Ascending aorta (tissue), 2 donors: Measurements from ENCODE around the gene SLC27A2. TPM values are rescaled to one million over a fixed set of nuclear protein-coding genes. Genes with fewer than 3 reads are reported as not detected.

Source experiments
- DNase-seq, 2 donors: peaks; one replicate each; pipeline ENCODE4 v3.0.0-alpha.2; 2019; ENCODE audit warnings: low spot score in 2 of 2
- H3K27ac ChIP-seq, 2 donors: fragments of 200-600 bp; sonication (generic); one replicate each; pipeline ENCODE4 v1.5.1; 2016 to 2017; ENCODE audit warnings: mild to moderate bottlenecking in 1 of 2
- H3K27me3 ChIP-seq: fragments of 200-600 bp; sonication (generic); one replicate; pipeline ENCODE4 v1.5.1; 2017
- H3K36me3 ChIP-seq, 2 donors: fragments of 200-600 bp; sonication (generic); one replicate each; pipeline ENCODE4 v1.5.1; 2016
- H3K4me1 ChIP-seq, 2 donors: fragments of 200-600 bp; sonication (generic); one replicate each; pipeline ENCODE4 v1.5.1; 2016 to 2017; ENCODE audit warnings: mild to moderate bottlenecking in 1 of 2
- H3K4me3 ChIP-seq, 2 donors: fragments of 200-600 bp; sonication (generic); one replicate each; pipeline ENCODE4 v1.5.1; 2016 to 2017; ENCODE audit warnings: mild to moderate bottlenecking in 1 of 2
- H3K9me3 ChIP-seq, 2 donors: fragments of 200-600 bp; sonication (generic); one replicate each; pipeline ENCODE4 v1.5.1; 2016
- CTCF ChIP-seq, 3 experiments: fragments of 200-600 bp in 2 of 3; fragments of 450-650 bp in 1 of 3; sonication (generic) in 2 of 3; IDR thresholded peaks; one replicate each; pipeline ENCODE4 v1.5.1; 2016 to 2019; ENCODE audit warnings: antibody characterized with exemption in 3 of 3, mild to moderate bottlenecking in 1 of 3, moderate library complexity in 1 of 3
- intact Hi-C: fragments of 100-400 bp; cut with DNase I; formaldehyde crosslinking; loops from one replicate; pipeline ENCODE4 v1.15.1; 2023
- total RNA-seq: library from RNA; depleted of rRNA; stranded (reverse); fragments of >200 nt; gene quantifications from one replicate; pipeline ENCODE4 v1.1.0, GENCODE V29; 2016

Gene SLC27A2
- total RNA-seq, 1 donor from 2014 or later, result not detected

GRCh38 chr15:50176869-50177268, 5.1 kb upstream of the SLC27A2 start:
- no peak overlapping the region for H3K27ac ChIP-seq
- no peaks in the 10 kb centered on the region for H3K27me3 ChIP-seq
- no peak for DNase-seq
- H3K4me3 ChIP-seq, result no peak overlapping the region
- H3K36me3 ChIP-seq, result no peaks in the 10 kb centered on the region
- no peaks in the 10 kb centered on the region for H3K4me1 ChIP-seq
- no peak for TF ChIP-seq CTCF (IDR thresholded peaks at IDR 0.05)
- no peaks in the 10 kb centered on the region for H3K9me3 ChIP-seq
- intact Hi-C loops, result no loop called here

GRCh38 chr15:50180091-50180490, 1.9 kb upstream of the SLC27A2 start:
- intact Hi-C loops, result no loop called here
- H3K27ac ChIP-seq, result no peak overlapping the region
- H3K27me3 ChIP-seq, result no peaks in the 10 kb centered on the region
- H3K4me3 ChIP-seq, result no peak overlapping the region
- no peaks in the 10 kb centered on the region for H3K9me3 ChIP-seq
- H3K36me3 ChIP-seq, result no peaks in the 10 kb centered on the region
- no peak for DNase-seq
- peaks cover 2 to 3% of the 10 kb centered on the region in 2 donors for H3K4me1 ChIP-seq
- no peak for TF ChIP-seq CTCF (IDR thresholded peaks at IDR 0.05)

GRCh38 chr15:50180582-50180981, 1.4 kb upstream of the SLC27A2 start:
- DNase-seq, result no peak
- Histone ChIP-seq H3K4me3 (no peak overlapping the region), H3K36me3 (no peaks in the 10 kb centered on the region), H3K9me3 (no peaks in the 10 kb centered on the region), H3K27ac (no peak overlapping the region), H3K4me1 (peaks cover 2 to 3% of the 10 kb centered on the region in 2 donors), H3K27me3 (no peaks in the 10 kb centered on the region)
- intact Hi-C loops, result no loop called here
- TF ChIP-seq CTCF (IDR thresholded peaks at IDR 0.05), result no peak

- DNase-seq, result no peak
- no peaks in the 10 kb centered on the region for H3K27me3 ChIP-seq
- H3K36me3 ChIP-seq, result no peaks in the 10 kb centered on the region
- no peak for TF ChIP-seq CTCF (IDR thresholded peaks at IDR 0.05)
- intact Hi-C loops, result no loop called here
- H3K4me3 ChIP-seq, result peak overlapping the region; percentile 49 to 65
- H3K27ac ChIP-seq, result no peak overlapping the region
- no peaks in the 10 kb centered on the region for H3K9me3 ChIP-seq
- H3K4me1 ChIP-seq, result peaks cover 2 to 3% of the 10 kb centered on the region in 2 donors
Measured at GRCh38 chr15:50181201-50181968, 611 bp upstream of the SLC27A2 start.

GRCh38 chr15:50182219-50183013, 420 bp downstream of the SLC27A2 start:
- no peak for DNase-seq
- Histone ChIP-seq H3K27me3 (no peaks in the 10 kb centered on the region), H3K4me3 (peak overlapping the region; percentile 49 to 65), H3K9me3 (no peaks in the 10 kb centered on the region), H3K4me1 (peaks cover 2 to 3% of the 10 kb centered on the region in 2 donors), H3K27ac (no peak overlapping the region), H3K36me3 (no peaks in the 10 kb centered on the region)
- no peak for TF ChIP-seq CTCF (IDR thresholded peaks at IDR 0.05)
- intact Hi-C loops, result no loop called here
